ENCODE data around the gene NAA10. TPM values are rescaled to one million over a fixed set of nuclear protein-coding genes. Genes with fewer than 3 reads are reported as not detected.

Gene NAA10
- total RNA-seq, 6 experiments from 2014 or later: 36.1 to 56.2 (median 39.7) TPM

DNA sequence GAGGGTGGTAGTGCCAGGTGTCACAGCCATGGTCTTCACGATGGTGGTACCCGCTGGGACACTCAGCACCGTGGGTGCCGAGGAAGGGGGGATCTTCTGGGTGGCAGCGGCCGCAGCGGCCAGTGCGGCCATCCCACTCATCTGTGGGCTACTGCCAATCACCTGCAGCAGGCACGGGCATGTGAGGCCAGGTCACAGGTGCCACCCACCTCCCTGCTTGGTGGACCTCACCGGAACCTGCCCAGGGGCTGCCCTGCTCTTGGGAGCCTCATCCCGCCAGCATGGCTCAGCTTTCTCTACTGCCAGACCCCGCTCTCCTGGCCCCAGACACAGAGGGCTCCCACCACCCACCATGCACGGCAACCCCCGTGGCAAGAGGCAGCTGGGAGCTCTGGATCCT, 23.8 kb upstream of the NAA10 start:
- H3K27ac ChIP-seq: no peak overlapping the region
- no peaks in the 10 kb centered on the region for H3K9me3 ChIP-seq
- DNase-seq: no peak
- peaks cover 0 to 83% (median 27%) of the 10 kb centered on the region in 4 donors for H3K36me3 ChIP-seq
- no peak for ATAC-seq
- no peak overlapping the region for H3K4me3 ChIP-seq
- no peaks in the 10 kb centered on the region for H3K4me1 ChIP-seq
- 90% methylated on average over 2 of the region's 14 CpGs for WGBS (ENCODE audit: insufficient coverage, low coverage, low lambda C conversion rate, missing lambda C conversion rate)
- TF ChIP-seq POLR2A (IDR thresholded peaks at IDR 0.05): no peak
- TF ChIP-seq, protein P1, sequence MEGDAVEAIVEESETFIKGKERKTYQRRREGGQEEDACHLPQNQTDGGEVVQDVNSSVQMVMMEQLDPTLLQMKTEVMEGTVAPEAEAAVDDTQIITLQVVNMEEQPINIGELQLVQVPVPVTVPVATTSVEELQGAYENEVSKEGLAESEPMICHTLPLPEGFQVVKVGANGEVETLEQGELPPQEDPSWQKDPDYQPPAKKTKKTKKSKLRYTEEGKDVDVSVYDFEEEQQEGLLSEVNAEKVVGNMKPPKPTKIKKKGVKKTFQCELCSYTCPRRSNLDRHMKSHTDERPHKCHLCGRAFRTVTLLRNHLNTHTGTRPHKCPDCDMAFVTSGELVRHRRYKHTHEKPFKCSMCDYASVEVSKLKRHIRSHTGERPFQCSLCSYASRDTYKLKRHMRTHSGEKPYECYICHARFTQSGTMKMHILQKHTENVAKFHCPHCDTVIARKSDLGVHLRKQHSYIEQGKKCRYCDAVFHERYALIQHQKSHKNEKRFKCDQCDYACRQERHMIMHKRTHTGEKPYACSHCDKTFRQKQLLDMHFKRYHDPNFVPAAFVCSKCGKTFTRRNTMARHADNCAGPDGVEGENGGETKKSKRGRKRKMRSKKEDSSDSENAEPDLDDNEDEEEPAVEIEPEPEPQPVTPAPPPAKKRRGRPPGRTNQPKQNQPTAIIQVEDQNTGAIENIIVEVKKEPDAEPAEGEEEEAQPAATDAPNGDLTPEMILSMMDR (IDR thresholded peaks at IDR 0.05): no peak
- intact Hi-C loops (cut with DNase I): loop anchor here in 1 of 2 donors (10.0 kb wide), 1 partner anchor 994 kb away; no protein-coding TSS in a partner anchor
- H3K27me3 ChIP-seq: no peaks in the 10 kb centered on the region

DNA sequence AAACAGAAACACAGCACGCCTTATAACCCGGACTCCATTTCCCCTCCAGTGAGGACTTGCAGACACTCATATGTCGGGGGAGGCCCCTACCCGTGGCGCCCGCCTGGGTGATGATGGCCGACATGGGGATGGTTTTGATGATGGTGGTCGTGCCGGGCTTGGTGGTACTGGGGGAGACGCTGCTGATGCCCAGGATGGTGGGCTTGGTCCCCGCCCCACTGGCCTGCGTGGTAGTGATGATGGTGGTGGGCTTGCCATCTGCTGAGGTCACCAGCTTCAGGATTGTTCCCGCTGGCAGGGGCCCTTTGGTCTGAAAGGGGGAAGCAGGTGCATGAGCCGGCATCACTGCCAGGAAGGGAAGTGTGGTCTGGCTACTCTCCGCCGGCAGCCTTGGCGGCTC, 22.4 kb upstream of the NAA10 start:
- H3K9me3 ChIP-seq: no peaks in the 10 kb centered on the region
- no peak overlapping the region for H3K27ac ChIP-seq
- no peak for TF ChIP-seq POLR2A (IDR thresholded peaks at IDR 0.05)
- TF ChIP-seq, protein P1 (IDR thresholded peaks at IDR 0.05): no peak
- ATAC-seq (no peak), DNase-seq (no peak)
- no peaks in the 10 kb centered on the region for H3K4me1 ChIP-seq
- no peaks in the 10 kb centered on the region for H3K27me3 ChIP-seq
- intact Hi-C loops (cut with DNase I): loop anchor here in 1 of 2 donors (10.0 kb wide), 1 partner anchor 992 kb away; no protein-coding TSS in a partner anchor
- 82% methylated on average over 3 of the region's 17 CpGs for WGBS (ENCODE audit: insufficient coverage, low coverage, low lambda C conversion rate, missing lambda C conversion rate)
- H3K4me3 ChIP-seq: no peak overlapping the region
- H3K36me3 ChIP-seq: peaks cover 0 to 81% (median 29%) of the 10 kb centered on the region in 4 donors

DNA sequence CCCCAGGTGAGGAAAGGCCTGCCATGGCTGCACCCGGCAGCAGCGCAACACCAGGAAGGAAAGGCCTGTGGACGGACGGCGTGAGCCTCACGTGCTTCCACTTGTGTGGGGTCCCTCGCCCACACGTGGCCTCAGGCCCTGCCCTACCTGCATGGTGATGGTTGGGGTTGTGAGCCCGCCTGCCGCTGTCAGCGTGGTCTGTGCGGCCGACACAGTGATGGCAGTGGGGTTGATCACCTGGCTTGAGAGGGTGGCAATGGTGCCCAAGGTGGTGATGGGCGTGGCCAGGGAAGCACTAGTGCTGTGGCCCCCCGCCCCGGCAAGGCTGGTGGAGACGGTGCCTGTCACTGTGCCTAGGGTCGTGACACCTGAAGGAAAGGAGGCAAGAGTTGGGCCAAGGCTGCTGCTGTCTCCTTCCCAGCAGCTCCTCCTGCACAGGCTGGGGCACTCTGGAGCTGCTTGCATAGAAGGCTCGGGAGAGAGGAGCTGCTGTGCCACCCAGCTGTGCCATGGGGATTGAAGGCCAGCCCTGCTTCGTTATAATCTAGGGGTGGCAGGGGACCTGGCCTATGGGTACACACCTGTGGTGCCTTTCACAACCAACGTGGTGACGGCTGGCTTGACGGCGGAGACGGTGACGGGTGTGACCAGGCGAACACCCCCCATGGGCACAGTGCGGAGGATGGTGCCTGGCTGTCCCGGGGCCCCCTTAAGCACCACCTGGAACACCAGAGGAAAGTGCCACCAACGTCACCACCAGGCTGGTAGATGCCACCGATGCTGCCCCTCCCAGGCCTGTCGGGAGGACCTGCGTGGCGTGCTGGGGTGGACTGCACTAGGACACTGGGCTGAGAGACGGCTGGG, 21.4 kb upstream of the NAA10 start:
- Histone ChIP-seq H3K4me1 (no peaks in the 10 kb centered on the region), H3K36me3 (peaks cover 0 to 81% (median 27%) of the 10 kb centered on the region in 4 donors), H3K4me3 (no peak overlapping the region), H3K27ac (no peak overlapping the region), H3K9me3 (no peaks in the 10 kb centered on the region), H3K27me3 (no peaks in the 10 kb centered on the region)
- intact Hi-C loops (cut with DNase I): loop anchor here in 1 of 2 donors (10.0 kb wide), 1 partner anchor 991 kb away; no protein-coding TSS in a partner anchor
- ATAC-seq (no peak), DNase-seq (no peak)
- WGBS (ENCODE audit: insufficient coverage, low coverage, low lambda C conversion rate, missing lambda C conversion rate): 97% methylated on average over 5 of the region's 35 CpGs
- no peak for TF ChIP-seq POLR2A (IDR thresholded peaks at IDR 0.05)
- TF ChIP-seq, protein P1 (IDR thresholded peaks at IDR 0.05): no peak

DNA sequence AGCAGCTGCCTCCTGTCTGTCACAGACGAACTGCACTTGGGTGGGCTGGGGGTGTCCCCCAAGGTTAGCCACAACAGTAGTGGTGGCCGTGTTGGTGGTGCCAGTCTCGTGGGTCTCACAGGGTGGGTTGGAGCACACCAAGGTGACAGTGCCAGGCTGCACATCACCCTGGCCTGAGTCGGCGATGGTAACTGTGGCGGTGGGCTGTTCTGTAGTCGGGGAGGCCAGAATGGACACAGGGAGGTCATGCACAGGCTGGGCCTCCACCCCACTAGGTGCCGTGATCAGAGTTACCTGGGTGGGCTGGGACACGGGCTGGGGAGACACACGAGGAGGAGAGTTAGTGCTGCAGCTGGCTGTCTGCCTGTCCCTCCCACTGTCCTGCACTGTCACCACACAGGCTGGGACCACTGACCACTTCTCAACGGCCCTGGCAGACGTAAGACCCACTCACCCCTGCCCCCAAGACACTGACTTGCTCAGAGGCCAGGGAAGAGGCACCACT, 20.4 kb upstream of the NAA10 start:
- ATAC-seq (no peak), DNase-seq (peak in 1 of 3 donors; percentile 20)
- H3K4me1 ChIP-seq: no peaks in the 10 kb centered on the region
- TF ChIP-seq, protein P1 (IDR thresholded peaks at IDR 0.05): no peak
- no peak for TF ChIP-seq POLR2A (IDR thresholded peaks at IDR 0.05)
- intact Hi-C loops (cut with DNase I): loop anchor here in 1 of 2 donors (10.0 kb wide), 1 partner anchor 990 kb away; no protein-coding TSS in a partner anchor
- H3K27me3 ChIP-seq: no peaks in the 10 kb centered on the region
- peaks cover 0 to 81% (median 27%) of the 10 kb centered on the region in 4 donors for H3K36me3 ChIP-seq
- H3K27ac ChIP-seq: no peak overlapping the region
- WGBS (ENCODE audit: insufficient coverage, low coverage, low lambda C conversion rate, missing lambda C conversion rate): 60% methylated on average over 2 of the region's 12 CpGs
- H3K4me3 ChIP-seq: no peak overlapping the region
- no peaks in the 10 kb centered on the region for H3K9me3 ChIP-seq
